ENCODE results near the gene TNFRSF8.
A peak's percentile ranks its signal among the peaks of the same experiment; 100 is the strongest.

- TF ChIP-seq CTCF (IDR thresholded peaks at IDR 0.05 in 8 of 11, conservative IDR thresholded peaks at IDR 0.05 in 3 of 11), result no peak
- peak in 1 of 3 donors; percentile 38 for TF ChIP-seq POLR2AphosphoS5 (IDR thresholded peaks at IDR 0.05)
These were observed 34.1 kb upstream of the TNFRSF8 start for GRCh38 chr1:12028957-12029511.

Data from spleen (tissue), 7 donors.